Stimulated activated CD8-positive, alpha-beta memory T cell treated with anti-CD3 and anti-CD28 coated beads, Interleukin-4, amount 100 ng/mL, for 4 hours (primary cell): ENCODE results near the gene NUDT21.
"Not testable (repeated sequence)": the region's sequence is repeated elsewhere in the genome, so short reads cannot be mapped to it uniquely, and the experiment has no call there.

Experiments
- DNase-seq, 2 donors: peaks; one replicate each; pipeline ENCODE4 v3.0.0-alpha.2; 2020; ENCODE audit warnings: low read depth in 2 of 2, low spot score in 1 of 2

NUDT21 gene

GRCh38 chr16:56380778-56381485 lies 70.2 kb downstream of the NUDT21 start:
- not testable (repeated sequence) for DNase-seq
